Activated naive CD4-positive, alpha-beta T cell (primary cell): ENCODE data around the gene CHN1.

Experiments
- DNase-seq, 4 experiments: peaks; one replicate each; lab custom pipeline; 2025; lab: John Stamatoyannopoulos, UW

The CHN1 gene

GRCh38 chr2:174764280-174765255, 240.6 kb downstream of the CHN1 start, which contains the start of gene CHRNA1:
Gene CHRNA1 (minus strand): TSS chr2:174764472. CDS start chr2:174764394, 78 bp downstream.
- DNase-seq = no peak

DNA sequence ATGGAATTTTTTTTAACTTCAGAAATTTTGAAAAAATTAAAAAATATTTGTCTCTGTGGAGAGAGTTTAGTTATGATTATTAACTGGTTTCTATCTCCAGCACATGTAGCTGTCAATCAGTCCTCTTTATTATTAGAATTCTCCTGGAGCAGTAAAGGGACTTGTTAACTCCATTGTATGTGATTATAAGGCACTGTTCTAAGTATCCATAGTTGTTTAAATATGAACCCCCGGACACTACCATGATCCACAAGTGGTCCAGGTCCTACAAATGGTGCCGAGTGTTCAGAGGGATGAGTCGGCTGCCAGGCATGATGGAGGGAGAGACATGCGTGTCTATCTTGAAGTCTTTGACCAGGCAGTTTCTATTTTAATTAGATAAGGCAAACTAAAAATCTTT, 241.4 kb downstream of the CHN1 start:
- no peak for DNase-seq

- no peak for DNase-seq
Measured at GRCh38 chr2:174762464-174762863, 242.7 kb downstream of the CHN1 start.

DNA sequence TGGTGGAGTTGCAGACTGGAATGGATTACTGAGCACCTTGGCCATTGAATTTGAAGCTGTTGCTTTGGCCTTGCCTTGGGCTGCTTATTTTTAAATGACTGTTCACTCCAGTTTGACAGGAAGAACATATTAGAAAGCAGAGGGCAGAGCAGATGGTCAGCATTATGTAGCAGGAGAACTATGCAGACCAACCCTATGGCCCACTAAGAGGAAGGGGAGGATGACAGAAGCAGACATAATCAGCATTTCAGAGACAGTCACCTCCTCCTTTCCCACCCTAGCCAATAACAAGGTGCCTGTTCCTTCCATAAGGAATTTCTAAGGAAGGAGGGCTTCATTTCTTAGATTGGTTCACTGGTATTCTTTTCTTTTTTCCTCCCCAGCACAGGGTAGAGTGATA, 243.3 kb downstream of the CHN1 start:
- no peak for DNase-seq

- DNase-seq = no peak
Measured at GRCh38 chr2:174760845-174761473, 244.2 kb downstream of the CHN1 start.

GRCh38 chr2:174759381-174760065, 245.7 kb downstream of the CHN1 start:
- DNase-seq = no peak

- DNase-seq = no peak
Measured at GRCh38 chr2:174756743-174757142, 248.4 kb downstream of the CHN1 start.

GRCh38 chr2:174753038-174753633, 252.0 kb downstream of the CHN1 start:
- DNase-seq = no peak

- no peak for DNase-seq
Measured at GRCh38 chr2:174752403-174753037, 252.7 kb downstream of the CHN1 start.

DNA sequence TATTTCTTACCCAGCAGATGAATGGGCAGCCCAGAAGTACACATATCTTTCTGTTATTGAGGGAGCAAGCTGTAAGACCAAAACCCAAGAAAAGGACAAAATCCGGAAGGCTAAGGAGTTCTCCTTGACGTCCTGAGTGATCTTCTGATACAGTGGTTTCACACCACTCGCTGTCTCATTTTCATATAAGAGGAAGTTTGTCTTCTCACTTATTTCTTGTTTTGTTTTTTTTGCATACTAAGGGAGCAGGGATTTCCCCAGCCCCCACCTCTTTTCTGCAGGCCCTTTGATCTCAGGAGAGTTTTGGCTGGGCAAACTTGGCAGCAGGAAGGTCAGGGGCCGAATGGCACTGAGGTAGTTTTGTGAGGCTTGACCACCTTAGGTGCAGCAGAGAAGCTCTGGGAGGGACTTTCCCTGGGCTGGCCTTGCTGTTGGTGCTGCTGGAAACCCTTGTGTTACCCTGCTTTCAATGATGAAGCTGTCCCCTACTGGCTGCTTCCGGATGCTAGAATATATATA, 254.2 kb downstream of the CHN1 start:
- DNase-seq = no peak

DNA sequence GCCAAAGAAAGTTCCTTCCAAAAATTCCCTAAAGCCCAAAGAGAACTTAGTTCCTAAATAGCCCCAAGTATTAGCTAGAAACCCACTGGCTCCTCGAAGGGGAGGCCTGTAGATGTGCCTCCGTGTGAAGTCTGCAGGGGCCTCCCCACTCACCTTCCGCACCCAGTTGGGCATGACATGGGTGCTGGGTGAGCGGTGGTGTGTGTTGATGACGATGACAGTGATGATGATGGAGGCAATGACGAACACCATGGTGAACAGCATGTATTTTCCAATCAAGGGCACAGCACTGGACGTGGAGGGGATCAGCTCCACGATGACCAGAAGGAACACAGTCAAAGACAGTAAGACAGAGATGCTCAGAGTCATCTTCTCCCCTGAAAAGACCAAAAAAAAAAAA, 255.4 kb downstream of the CHN1 start:
- DNase-seq = no peak

- DNase-seq = peak; percentile 11 to 48 (median 30)
Measured at GRCh38 chr2:174748948-174749347, 256.2 kb downstream of the CHN1 start.
